Cardiac fibroblast (primary cell): Measurements from ENCODE around the gene CNGA4.

Experiments
- DNase-seq, 2 donors: peaks; one replicate each; pipeline versions ENCODE4 v3.0.0 to v3.0.0-alpha.2; 2010; ENCODE audit warnings: low read depth in 2 of 2
- H3K4me3 ChIP-seq, 2 donors: replicated peaks in 1 of 2; 1 replicate in 1 of 2; 2 replicates in 1 of 2; pipeline ENCODE4 v1.5.1; 2011; ENCODE audit warnings: low read depth in 2 of 2, low read length in 2 of 2, mild to moderate bottlenecking in 2 of 2, moderate library complexity in 1 of 2
- TF ChIP-seq, protein P1 (sequence below): IDR thresholded peaks from one replicate; pipeline ENCODE4 v1.5.1; 2011; ENCODE audit warnings: low read depth, mild to moderate bottlenecking, low read length, inconsistent platforms

The CNGA4 gene

DNA sequence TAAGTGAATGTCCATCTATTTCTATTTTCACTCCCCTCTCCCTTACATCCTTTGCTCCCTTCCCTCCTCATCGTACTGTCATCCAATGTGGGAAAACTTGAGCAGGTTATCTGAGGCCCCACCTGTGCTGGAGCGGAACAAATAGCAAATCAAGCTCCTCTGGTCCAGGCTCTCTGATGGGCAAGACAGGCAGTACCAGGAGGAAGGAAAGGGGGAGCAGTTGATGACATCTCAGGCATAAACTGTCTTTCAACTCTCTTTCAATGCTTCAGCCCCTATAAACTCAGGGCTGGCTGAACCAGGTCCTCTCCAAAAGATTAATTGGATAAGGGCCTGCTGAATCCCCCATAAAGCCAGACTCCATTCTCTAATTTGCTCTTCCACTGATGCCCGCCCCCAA is 19.3 kb downstream of the CNGA4 start:
- no peak for DNase-seq
- no peak overlapping the region for H3K4me3 ChIP-seq
- TF ChIP-seq, protein P1, sequence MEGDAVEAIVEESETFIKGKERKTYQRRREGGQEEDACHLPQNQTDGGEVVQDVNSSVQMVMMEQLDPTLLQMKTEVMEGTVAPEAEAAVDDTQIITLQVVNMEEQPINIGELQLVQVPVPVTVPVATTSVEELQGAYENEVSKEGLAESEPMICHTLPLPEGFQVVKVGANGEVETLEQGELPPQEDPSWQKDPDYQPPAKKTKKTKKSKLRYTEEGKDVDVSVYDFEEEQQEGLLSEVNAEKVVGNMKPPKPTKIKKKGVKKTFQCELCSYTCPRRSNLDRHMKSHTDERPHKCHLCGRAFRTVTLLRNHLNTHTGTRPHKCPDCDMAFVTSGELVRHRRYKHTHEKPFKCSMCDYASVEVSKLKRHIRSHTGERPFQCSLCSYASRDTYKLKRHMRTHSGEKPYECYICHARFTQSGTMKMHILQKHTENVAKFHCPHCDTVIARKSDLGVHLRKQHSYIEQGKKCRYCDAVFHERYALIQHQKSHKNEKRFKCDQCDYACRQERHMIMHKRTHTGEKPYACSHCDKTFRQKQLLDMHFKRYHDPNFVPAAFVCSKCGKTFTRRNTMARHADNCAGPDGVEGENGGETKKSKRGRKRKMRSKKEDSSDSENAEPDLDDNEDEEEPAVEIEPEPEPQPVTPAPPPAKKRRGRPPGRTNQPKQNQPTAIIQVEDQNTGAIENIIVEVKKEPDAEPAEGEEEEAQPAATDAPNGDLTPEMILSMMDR: no peak

DNA sequence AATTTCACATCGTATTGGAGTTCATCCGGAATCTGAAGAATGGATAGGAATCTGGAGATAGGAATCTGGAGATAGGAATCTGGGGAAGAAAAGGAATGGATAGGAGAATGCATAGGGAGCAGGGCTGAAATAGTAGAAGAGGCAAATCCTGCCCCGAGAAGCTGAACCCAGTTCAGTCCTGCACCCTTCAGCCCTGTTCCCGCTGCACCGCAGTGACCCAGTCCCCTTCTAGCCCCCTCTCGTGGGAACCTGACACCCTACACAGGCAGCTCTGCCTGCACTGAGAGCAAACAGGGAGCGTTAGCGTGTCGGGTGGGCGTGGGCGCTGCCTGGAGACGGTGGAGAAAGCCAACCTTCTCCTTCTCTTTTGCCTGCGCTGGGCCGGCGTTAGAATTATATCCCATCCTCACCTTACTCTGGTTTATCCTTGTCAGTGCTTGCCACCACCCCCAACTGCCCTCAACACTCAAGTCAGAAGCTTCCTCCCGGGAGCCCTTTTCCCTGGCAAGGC is 19.7 kb downstream of the CNGA4 start:
- peak in 1 of 2 donors; percentile 8 for DNase-seq
- no peak overlapping the region for H3K4me3 ChIP-seq
- TF ChIP-seq, protein P1: no peak

DNA sequence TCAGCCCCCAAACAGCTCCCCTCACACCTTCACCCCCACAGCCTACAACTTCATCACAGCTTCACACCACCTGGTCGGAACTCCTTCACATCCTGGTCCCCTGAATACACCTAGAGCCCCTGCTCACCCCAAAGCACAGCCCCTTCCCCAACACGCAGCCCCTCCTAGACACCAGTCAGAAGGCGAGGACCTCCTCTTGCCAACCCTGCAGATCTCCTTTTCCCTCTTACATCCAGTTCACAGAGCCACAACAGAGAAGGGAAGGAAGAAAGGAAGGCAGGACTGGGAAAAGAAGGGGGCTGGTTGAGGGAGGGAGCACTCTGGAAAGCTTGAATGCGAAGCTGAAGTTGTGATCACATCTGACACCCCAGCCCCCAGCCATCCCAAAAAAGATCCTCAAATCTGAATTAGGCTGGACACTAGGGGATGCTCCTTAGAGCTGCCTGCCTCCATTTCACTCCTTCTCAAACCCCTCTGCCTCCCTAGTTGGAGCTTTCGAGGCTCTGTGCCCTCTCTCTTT is 21.4 kb downstream of the CNGA4 start:
- DNase-seq: no peak
- TF ChIP-seq, protein P1: no peak
- no peak overlapping the region for H3K4me3 ChIP-seq

DNA sequence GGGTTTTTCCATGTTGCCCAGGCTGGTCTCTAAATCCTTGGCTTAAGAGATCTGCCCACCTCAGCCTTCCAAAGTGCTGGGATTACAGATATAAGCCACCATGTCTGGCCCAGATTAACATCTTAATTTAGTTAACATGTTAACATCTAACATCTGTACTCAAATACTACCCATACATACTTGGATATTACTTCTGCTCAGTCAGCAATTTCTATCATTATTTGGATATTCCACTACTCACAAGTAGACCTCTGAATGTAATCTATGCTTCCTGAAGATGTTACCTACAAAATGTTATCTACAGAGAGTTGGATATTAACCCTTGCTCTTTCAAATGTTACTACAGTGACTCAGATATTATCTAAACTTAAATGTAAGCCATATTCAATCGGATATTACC is 24.8 kb downstream of the CNGA4 start:
- DNase-seq: no peak
- TF ChIP-seq, protein P1: no peak
- no peak overlapping the region for H3K4me3 ChIP-seq

DNA sequence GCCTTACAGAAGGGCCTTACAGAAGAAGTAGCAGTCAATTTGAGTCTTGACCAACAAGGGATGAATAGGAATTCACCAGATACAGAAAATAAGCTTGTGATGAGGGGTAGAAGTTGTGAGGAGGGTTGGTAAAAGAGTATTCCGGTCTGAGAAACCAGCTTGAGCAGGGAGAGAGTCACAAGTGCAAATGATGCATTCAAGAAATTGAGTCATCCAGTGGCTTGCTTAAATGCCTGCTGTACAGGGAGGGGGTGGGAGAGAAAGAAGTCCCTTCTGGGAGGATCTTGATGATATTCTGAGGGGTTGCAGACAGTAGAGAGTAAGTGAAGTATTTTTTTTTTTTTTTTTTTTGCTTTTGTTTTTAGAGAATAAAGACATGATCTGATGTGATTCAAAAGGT is 29.9 kb downstream of the CNGA4 start:
- DNase-seq: peak in 1 of 2 donors; percentile 16
- TF ChIP-seq, protein P1: no peak
- H3K4me3 ChIP-seq: no peak overlapping the region

DNA sequence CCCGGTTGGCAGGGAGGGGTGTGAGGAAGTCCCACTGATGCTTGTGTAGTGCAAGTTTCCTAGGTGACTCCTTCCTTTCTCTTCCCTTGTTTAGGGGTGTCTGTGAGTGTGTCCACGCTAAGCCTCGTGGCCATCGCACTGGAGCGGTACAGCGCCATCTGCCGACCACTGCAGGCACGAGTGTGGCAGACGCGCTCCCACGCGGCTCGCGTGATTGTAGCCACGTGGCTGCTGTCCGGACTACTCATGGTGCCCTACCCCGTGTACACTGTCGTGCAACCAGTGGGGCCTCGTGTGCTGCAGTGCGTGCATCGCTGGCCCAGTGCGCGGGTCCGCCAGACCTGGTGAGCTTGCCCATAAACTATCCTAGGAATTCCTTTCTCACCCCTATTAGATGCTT is 31.1 kb downstream of the CNGA4 start:
- no peak for DNase-seq
- H3K4me3 ChIP-seq: no peak overlapping the region
- TF ChIP-seq, protein P1: no peak
